Measurements from ENCODE around the gene ENPP3.
"Not testable (repeated sequence)": the region's sequence is repeated elsewhere in the genome, so short reads cannot be mapped to it uniquely, and the experiment has no call there.

ENPP3 gene

DNA sequence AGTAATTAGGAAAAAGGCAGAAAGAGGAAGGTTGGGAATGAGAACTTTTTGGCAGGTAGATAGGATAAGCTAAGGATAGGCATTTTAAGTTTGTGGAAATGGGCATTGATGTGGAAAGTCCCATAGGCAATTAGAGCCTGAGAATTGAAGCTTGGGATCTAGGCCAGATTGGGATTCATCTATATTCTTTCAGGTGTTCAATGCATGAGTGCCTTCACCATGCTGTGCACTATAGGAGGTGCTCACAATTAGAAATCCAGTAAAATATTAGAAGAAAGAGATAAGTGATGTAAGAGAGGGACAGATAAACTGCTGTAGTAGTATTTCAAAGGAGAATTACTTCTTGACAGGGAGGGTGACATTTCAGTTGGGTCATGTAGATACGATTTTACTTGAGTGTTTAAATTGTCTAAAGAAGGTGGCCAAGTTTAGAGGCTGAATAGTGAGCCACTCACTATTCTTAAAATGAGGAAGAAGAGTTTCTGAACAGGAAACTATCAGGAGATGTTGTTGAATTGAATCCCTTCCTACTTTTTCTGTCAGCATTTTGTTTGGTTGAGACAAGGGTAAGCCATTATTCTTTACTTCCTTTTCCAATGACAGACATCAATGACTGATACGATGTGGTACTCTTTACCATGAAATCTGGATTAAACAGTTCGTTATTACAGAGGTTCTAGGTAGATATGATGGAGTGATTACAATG, 104.7 kb downstream of the ENPP3 start:
- H3K4me3 ChIP-seq (ENCODE audit: low read length) = no peak overlapping the region
- no peak for DNase-seq (ENCODE audit: low read depth)
- TF ChIP-seq, protein P1, sequence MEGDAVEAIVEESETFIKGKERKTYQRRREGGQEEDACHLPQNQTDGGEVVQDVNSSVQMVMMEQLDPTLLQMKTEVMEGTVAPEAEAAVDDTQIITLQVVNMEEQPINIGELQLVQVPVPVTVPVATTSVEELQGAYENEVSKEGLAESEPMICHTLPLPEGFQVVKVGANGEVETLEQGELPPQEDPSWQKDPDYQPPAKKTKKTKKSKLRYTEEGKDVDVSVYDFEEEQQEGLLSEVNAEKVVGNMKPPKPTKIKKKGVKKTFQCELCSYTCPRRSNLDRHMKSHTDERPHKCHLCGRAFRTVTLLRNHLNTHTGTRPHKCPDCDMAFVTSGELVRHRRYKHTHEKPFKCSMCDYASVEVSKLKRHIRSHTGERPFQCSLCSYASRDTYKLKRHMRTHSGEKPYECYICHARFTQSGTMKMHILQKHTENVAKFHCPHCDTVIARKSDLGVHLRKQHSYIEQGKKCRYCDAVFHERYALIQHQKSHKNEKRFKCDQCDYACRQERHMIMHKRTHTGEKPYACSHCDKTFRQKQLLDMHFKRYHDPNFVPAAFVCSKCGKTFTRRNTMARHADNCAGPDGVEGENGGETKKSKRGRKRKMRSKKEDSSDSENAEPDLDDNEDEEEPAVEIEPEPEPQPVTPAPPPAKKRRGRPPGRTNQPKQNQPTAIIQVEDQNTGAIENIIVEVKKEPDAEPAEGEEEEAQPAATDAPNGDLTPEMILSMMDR (IDR thresholded peaks at IDR 0.05; ENCODE audit: insufficient read depth, low read depth, low read length, missing control alignments) = no peak

- DNase-seq (ENCODE audit: low read depth) = no peak
- TF ChIP-seq, protein P1 (IDR thresholded peaks at IDR 0.05; ENCODE audit: insufficient read depth, low read depth, low read length, missing control alignments) = no peak
- H3K4me3 ChIP-seq (ENCODE audit: low read length) = no peak overlapping the region
Observed at GRCh38 chr6:131744432-131745287, 107.6 kb downstream of the ENPP3 start.

DNA sequence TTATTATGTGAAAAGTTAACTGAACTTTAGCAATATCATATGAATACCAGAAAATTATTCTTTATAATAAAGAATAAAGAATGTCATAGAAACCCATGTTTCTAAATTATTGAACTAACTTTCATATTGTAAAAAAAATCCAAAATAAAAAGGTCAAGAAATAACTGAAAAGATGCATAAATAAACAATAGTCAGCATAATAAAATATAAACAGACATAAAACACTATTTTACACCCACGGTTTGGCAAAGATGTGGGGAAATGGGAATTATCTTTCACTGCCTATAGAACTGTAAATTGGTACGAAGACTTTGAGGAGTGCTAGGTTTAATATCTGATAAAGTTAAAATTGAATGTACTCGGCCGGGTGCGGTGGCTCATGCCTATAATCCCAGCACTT, 108.4 kb downstream of the ENPP3 start:
- no peak for DNase-seq (ENCODE audit: low read depth)
- TF ChIP-seq, protein P1 (IDR thresholded peaks at IDR 0.05; ENCODE audit: insufficient read depth, low read depth, low read length, missing control alignments) = no peak
- H3K4me3 ChIP-seq (ENCODE audit: low read length) = no peak overlapping the region

DNA sequence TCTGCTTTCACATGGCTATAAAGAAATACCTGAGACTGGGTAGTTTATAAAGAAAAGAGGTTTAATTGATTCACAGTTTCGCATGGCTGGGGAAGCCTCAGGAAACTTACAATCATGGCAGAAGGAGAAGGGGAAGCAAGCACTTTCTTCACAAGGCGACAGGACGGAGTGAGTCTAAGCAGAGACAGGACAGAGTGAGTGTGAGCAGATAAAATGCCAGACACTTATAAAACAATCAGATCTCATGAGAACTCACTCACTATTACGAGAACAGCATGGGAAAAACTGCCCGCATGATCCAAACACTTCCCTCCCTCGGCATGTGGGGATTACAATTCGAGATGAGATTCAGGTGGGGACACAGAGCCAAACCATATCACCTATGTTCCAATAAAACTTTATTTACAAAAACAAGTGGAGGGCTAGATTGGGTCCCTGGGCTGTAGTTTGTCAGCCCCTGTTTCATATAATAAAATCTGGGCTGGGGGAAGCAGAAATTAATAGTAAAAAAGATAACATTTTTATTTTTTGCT, 110.8 kb downstream of the ENPP3 start:
- DNase-seq (ENCODE audit: low read depth) = no peak
- TF ChIP-seq, protein P1 (IDR thresholded peaks at IDR 0.05; ENCODE audit: insufficient read depth, low read depth, low read length, missing control alignments) = no peak
- H3K4me3 ChIP-seq (ENCODE audit: low read length) = no peak overlapping the region

DNA sequence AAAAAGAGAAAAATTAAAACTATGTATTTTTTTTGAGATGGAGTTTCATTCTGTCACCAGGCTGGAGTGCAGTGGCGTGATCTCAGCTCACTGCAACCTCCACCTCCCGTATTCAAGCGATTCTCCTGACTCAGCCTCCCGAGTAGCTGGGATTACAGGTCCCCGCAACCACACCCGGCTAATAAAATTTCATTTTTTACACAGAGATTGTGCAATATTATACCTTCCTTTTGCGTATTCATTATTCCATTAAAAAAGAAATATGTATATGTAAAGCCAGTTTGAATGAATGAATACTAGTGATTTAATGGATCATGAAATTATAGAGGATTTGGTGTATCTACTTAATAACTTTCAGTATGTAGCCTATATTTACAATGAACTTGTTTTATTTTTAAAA, 111.9 kb downstream of the ENPP3 start:
- no peak overlapping the region for H3K4me3 ChIP-seq (ENCODE audit: low read length)
- TF ChIP-seq, protein P1 (IDR thresholded peaks at IDR 0.05; ENCODE audit: insufficient read depth, low read depth, low read length, missing control alignments) = no peak
- DNase-seq (ENCODE audit: low read depth) = no peak

DNA sequence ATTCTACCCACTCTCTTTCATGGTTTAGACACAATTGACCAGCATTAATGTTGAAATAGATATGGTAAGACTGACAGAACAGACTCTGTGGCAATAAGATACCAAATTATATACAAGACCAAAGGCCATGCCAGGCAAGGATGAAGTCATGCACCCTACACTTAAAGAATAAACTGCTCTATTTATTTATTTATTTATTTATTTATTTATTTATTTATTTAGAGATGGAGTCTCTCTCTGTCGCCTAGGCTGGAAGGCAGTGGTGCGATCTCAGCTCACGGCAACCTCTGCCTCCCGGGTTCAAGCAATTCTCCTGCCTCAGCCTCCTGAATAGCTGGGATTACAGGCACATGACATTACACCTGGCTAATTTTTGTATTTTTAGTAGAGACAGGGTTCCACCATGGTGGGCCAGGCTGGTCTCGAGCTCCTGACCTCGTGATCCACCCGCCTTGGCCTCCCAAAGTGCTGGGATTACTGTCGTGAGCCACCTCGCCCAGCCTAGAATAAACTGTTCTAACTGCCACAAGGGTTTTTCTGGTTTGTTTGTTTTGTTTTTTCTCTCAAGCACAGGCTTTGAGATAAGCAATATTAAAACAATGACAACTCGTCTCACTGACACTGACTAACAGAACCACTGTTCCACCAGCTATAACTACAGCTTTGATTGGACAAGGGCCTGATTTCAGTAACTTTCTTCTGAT, 114.1 kb downstream of the ENPP3 start:
- not testable (repeated sequence) for H3K4me3 ChIP-seq (ENCODE audit: low read length); DNase-seq (ENCODE audit: low read depth)

DNA sequence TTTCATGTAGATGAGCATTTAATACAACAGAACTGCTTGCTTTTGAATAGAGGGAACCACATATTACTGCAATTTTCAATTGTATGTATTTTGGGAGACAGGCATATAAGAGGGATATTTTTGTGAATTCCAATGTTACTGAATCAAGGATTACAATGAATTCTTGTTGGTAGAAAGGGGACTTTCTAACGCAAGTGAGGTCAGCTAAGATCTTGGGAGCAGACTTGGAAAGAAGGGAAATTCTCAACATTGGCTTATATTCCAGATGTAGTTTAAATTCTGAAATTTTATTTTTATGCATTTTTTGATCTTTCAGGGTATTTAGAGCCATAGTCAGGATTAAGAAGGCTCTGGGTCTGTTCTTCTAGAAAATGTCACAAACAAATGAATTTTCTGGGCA, 117.0 kb downstream of the ENPP3 start:
- TF ChIP-seq, protein P1 (IDR thresholded peaks at IDR 0.05; ENCODE audit: insufficient read depth, low read depth, low read length, missing control alignments) = no peak
- DNase-seq (ENCODE audit: low read depth) = no peak
- no peak overlapping the region for H3K4me3 ChIP-seq (ENCODE audit: low read length)

Measured in epithelial cell of esophagus (primary cell).